Activated gamma-delta T cell (primary cell): ENCODE data around the gene MS4A8.
"Not testable (repeated sequence)": the region's sequence is repeated elsewhere in the genome, so short reads cannot be mapped to it uniquely, and the experiment has no call there.

Experiments used
- DNase-seq: peaks from one replicate; lab custom pipeline; 2025; lab: John Stamatoyannopoulos, UW
- total RNA-seq, 2 donors: gene quantifications; one replicate each; lab custom pipeline; 2026; lab: John Stamatoyannopoulos, UW

The MS4A8 gene
- 0 reads per million in 2 donors for total RNA-seq

DNA sequence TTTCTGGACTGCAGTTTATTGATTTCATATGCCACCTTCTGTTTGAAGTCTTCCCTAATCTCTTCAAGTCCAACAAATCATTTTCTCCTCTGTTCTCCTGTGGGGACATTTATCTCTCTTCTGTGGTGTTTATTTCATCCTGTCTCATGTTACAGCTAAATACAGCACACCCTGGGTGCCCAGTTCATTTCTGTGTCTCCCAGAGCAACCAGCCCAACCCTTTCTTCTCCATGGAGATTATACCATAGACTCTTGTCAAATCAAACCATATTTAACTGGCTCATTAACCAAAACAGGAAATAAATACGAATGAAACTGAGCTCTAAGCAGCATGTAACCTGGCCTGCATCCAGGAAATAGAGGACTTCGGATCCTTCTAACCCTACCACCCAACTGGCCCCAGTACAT lies at the start of gene MS4A8:
MS4A8 (plus strand) TSS at position 329 of the 408 bp plus-strand sequence. CDS start 1,249 bp downstream, outside the sequence.
- DNase-seq: no peak

DNA sequence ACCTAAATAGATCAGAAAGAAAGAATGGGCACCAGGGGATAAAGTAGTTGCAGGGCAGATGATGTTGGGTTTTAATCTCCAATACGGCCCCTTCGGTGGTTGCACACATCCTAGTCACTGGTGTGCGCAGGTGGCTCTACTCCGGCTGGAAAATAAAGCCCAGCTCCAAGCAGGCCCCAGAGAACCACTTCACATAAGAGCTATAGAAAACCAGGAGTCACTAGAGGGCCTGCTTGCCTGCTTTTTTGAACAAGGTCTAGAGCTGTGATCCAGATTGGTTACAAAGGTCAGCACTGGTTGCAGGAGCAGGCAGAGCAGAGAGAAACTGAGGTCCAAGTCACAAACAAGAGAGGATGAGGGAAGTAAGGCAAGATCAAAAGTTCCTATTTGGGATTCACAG lies 41.5 kb upstream of the MS4A8 start:
- no peak for DNase-seq

GRCh38 chr11:60658409-60658808 lies 41.0 kb upstream of the MS4A8 start:
- no peak for DNase-seq

DNA sequence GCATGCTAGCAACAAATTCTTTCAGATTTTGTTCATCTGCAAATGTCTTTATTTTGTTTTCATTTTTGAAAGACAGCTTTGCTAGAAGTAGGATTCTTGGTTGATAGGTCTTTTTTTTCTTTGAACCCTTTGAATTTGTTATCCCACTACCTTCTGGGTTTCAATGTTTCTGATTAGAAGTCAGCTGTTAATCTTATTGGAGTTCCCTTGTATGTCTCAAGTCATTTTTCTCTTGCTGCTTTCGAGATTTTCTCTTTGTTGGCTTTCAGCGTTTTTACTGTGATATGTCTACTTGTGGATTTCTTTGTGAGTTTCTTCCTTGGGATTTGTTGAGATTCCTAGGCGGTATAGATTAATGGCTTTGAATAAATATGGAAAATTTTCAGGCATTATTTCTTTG lies 27.2 kb upstream of the MS4A8 start:
- no peak for DNase-seq

DNA sequence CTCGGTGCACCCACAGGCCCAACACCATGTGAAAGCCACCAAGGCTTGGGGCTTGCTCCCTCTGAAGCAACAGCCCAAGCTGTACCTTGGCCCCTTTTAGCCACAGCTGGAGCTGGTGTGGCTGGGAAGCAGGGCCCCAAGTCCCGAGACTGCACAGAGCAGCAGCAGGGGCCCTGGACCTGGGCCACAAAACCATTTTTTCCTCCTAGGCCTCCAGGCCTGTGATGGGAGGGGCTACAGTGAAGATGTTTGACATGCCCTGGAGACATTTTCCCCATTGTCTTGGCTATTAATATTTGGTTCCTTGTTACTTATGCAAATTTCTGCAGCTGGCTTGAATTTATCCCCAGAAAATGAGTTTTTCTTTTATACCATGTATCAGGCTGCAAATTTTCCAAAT lies 21.2 kb upstream of the MS4A8 start:
- DNase-seq: not testable (repeated sequence)

DNA sequence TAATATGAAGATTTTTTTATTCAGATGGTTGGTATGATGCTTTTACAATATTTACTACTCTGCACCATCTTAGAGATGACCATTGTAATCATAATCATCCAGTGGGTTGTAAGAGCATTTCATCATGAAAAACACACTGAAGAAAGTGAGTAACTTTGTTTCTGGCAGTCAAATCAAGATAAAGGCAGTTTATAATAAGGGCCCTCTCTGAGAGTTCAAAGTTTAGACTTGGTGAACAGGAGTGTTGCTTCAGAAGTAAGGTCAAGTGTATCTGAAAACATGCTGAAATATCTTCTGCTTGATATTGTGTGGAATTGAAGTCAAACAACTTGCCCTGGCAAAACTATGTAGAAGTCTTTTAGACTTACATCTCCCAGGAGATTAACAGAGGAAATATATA lies 19.5 kb upstream of the MS4A8 start:
- no peak for DNase-seq

DNA sequence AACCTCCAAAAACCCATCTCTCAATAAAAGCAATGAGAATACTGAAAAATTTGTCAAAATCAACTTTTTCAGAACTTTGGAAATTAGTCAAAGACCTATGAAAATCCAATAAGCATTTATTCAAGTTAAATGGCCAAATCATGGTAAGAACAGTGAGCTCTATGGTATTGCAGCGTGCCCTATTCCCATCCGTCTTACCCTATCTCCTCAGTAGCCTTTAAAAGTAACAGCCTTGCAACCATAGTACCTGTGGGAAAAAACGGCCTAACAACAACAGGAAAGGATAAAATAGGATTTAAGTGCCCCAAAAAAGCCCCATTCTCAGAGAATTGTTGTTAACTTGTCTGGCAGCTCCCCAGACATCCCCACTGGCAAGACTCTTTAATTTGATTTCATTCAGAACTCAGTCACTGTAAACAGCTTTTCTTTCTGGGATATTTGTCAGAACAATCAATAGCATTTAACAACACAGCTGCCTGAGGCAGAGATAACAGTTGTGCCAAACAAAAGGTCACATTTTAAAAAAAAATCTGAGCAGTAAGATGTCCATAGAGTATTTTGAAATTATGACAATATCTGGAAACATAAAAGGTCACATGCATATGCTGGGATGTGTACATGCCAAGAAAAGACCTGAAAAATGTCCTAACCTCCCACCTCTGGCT lies 18.8 kb upstream of the MS4A8 start:
- DNase-seq: no peak

- not testable (repeated sequence) for DNase-seq
Measured at GRCh38 chr11:60684541-60684848, 14.9 kb upstream of the MS4A8 start.

DNA sequence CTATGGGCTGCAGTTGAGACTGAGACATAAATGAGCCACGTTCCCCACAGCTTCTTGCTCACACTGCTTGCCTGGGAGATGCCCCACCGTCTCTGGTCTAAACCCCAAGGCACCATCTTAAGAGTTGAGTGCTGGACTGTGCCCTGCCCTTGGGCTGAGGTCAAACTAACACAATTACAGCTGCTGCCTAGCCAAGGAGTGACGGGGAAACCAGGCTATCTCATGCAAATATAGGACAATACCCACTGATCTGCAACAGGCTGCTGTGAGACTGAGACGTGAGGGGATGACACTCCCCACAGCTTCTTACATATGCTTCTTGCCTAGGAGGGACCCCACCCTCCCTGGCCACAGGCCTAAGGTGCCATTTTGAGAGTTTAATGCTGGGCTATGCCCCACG lies 7.8 kb upstream of the MS4A8 start:
- no peak for DNase-seq

DNA sequence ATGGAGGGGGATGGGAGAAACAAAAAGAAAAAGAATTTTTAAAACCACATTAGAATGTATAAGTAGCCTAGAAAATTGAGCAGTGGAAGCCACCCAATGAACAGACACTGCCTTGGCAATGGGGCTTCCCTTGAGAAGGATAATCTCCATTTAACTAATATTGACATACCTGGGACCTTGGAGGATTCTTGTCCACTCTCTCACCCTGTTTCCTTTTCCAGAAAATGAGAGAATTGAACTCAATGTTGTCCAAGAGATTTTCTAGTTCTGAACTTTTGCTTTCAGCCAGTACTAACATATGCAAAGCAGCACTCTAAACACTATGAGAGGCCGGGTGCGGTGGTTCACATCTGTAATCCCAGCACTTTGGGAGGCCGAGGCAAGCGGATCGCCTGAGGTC lies 524 bp downstream of the MS4A8 start:
- DNase-seq: no peak

DNA sequence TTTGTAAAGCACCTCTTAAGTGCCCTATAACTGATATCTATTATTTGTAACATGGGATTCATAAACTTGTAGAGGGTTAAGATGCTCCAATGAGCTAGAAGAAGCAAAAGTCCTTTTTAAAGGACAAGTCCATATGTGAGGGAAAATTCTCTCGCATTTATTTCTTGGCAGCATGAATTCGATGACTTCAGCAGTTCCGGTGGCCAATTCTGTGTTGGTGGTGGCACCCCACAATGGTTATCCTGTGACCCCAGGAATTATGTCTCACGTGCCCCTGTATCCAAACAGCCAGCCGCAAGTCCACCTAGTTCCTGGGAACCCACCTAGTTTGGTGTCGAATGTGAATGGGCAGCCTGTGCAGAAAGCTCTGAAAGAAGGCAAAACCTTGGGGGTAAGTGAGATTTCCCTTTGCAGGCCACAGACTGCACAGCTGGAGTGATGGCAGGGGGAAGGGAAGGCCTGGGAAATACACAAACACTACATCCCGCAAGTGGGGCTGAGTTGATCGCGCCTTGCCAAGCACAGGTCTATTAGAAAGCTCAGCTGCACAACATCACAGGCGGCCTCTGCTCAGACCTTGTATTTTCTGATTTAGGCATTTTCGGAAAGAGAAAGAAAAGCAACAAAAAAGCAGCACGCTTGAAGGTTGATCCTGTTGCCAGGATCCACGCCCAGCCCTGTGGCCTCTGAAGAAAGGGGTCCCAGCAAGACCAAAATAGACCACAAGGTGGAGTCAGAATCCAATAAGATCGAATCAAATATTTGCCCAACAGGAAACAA lies 1.5 kb downstream of the MS4A8 start:
- no peak for DNase-seq

- no peak for DNase-seq
Measured at GRCh38 chr11:60701469-60701818, 2.0 kb downstream of the MS4A8 start.

DNA sequence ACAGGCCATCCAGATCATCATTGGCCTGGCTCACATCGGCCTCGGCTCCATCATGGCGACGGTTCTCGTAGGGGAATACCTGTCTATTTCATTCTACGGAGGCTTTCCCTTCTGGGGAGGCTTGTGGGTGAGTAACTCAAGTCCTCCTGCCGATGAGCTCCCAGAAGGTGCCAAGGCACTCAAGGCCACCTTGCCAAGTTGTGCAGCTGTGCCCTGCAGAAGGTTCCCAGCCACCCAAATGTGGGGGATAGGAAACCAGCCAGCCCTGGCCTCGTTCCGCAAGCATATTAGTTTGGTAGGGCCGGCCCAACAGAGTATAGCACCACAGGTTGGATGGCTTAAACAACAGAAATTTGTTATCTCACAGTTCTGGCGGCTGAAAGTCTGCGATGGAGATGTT lies 4.0 kb downstream of the MS4A8 start:
- no peak for DNase-seq

DNA sequence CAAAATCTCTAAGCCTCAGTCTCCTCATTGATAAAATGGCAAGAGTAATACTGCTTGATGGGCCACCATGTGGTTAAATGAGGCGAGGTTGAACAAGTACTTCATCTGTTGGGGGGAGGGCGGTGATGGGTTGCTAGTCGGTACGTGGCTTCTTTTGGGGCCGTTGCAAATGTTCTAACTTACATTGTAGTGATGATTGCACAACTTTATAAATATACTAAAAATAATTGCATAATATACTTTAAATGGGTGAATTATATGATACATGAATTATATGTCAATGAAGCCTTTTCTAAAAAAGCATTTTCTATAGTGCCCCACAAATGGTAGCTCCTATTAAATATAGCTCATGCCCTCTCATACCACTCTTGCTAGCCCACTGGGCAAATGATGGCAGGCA lies 6.5 kb downstream of the MS4A8 start:
- no peak for DNase-seq

GRCh38 chr11:60706931-60707330 lies 7.5 kb downstream of the MS4A8 start:
- no peak for DNase-seq

GRCh38 chr11:60710482-60710881 lies 11.1 kb downstream of the MS4A8 start:
- no peak for DNase-seq

- no peak for DNase-seq
Measured at GRCh38 chr11:60711276-60711675, 11.9 kb downstream of the MS4A8 start.

DNA sequence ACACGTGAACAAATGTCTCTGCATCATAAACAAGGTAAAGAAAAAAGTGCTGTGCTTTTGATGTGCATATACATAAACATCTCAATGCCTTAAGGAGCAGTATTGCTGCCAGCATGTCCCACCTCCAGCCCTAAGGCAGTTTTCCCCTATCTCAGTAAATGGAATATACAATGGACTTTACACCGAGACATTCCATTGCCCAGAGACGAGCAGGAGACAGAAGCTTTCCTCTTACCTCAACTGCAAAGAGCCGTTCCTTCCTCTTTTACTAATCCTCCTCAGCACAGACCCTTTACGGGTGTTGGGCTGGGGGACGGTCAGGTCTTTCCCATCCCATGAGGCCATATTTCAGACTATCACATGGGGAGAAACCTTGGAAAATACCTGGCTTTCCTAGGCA lies 14.0 kb downstream of the MS4A8 start:
- DNase-seq: not testable (repeated sequence)

GRCh38 chr11:60717956-60718355 lies 18.5 kb downstream of the MS4A8 start:
- DNase-seq: no peak

DNA sequence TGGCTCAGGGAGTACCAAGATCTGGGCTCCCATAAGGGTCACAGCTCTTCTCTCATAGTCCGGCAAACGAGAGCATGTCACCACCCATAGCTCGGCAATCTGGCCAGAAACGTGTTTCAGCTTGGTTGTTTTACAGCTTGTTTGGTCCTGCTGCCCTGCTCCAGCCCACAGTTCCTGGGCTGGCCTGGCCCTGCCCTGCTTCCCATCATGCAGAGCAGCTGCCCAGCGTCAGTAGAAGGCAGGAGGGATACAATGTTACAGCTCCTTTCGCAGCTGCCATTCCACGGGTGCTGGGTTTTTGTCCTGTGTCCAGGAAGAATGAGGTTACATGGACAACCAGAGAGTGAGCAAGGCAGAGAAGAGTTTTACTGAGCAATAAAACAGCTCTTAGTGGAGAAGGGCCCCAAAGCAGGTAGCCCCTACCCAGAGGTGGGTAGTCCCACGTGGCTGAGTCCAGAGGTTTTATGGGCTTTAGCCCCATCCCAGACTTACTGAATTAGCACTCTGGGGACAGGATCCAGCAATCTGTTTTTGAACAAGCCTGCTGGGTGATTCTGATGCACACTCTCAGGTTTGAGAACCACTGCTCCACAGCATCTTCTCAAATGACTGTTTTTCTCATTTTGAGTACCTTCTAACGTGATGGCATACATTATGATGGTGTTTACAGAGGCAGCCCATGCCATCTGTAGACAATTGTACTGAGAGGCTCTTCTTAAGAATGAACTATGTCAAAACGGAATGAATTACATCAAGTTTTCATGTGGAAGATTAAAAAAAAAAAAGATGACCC lies 19.3 kb downstream of the MS4A8 start:
- no peak for DNase-seq

- no peak for DNase-seq
Measured at GRCh38 chr11:60719391-60719790, 20.0 kb downstream of the MS4A8 start.

- no peak for DNase-seq
Measured at GRCh38 chr11:60720460-60720859, 21.0 kb downstream of the MS4A8 start.

GRCh38 chr11:60724420-60724819 lies 25.0 kb downstream of the MS4A8 start, which contains the start of gene MS4A18:
Gene MS4A18 (plus strand): TSS chr11:60724720.
- DNase-seq: no peak
